Panc1 (cell line): ENCODE results near the gene FAM240A.

Experiments
- SIN3A ChIP-seq: IDR thresholded peaks from 2 replicates; pipeline ENCODE4 v1.6.1; 2012; ENCODE audit warnings: low read depth, mild to moderate bottlenecking, low read length, moderate library complexity, borderline replicate concordance; ENCODE audit not compliant: insufficient read depth
- TF ChIP-seq, protein P1 (sequence below): fragments of 450-650 bp; IDR thresholded peaks from 2 replicates; pipeline ENCODE4 v1.5.1; 2017; ENCODE audit warnings: mild to moderate bottlenecking
- TF ChIP-seq, protein P2 (sequence below), 2 experiments: IDR thresholded peaks; 2 replicates each; pipeline ENCODE4 v1.6.1; 2011 to 2012; ENCODE audit warnings: low read depth in 2 of 2, control low read depth in 1 of 2, low read length in 1 of 2, mild to moderate bottlenecking in 1 of 2, moderate library complexity in 1 of 2; ENCODE audit not compliant: insufficient read depth in 1 of 2

DNA sequence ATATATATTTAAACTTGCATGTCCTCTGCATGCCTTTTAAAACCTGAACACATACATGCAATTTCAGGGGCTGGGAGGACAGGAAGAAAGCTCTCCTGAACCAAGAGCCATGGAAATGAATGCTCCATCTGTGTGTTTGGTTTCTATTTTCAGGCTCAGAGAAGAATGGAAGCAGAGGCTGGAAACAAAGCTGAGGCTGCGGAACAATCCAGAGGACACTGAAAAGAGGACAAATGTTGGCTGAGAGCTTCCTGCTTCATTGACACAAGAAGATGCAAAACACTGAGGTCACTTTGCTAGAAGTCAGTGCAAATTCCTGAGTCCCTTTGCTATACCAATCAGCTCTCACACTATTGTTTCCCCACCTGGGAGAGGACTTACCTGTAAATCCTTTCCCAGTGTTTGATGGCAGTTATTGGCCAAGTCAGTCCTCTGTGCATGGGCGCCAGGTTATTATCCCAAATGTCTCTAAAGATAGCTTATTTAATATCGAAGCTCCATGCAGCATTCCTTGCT is 12.7 kb downstream of the FAM240A start:
- TF ChIP-seq, protein P1, sequence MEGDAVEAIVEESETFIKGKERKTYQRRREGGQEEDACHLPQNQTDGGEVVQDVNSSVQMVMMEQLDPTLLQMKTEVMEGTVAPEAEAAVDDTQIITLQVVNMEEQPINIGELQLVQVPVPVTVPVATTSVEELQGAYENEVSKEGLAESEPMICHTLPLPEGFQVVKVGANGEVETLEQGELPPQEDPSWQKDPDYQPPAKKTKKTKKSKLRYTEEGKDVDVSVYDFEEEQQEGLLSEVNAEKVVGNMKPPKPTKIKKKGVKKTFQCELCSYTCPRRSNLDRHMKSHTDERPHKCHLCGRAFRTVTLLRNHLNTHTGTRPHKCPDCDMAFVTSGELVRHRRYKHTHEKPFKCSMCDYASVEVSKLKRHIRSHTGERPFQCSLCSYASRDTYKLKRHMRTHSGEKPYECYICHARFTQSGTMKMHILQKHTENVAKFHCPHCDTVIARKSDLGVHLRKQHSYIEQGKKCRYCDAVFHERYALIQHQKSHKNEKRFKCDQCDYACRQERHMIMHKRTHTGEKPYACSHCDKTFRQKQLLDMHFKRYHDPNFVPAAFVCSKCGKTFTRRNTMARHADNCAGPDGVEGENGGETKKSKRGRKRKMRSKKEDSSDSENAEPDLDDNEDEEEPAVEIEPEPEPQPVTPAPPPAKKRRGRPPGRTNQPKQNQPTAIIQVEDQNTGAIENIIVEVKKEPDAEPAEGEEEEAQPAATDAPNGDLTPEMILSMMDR, result no peak
- TF ChIP-seq, protein P2, sequence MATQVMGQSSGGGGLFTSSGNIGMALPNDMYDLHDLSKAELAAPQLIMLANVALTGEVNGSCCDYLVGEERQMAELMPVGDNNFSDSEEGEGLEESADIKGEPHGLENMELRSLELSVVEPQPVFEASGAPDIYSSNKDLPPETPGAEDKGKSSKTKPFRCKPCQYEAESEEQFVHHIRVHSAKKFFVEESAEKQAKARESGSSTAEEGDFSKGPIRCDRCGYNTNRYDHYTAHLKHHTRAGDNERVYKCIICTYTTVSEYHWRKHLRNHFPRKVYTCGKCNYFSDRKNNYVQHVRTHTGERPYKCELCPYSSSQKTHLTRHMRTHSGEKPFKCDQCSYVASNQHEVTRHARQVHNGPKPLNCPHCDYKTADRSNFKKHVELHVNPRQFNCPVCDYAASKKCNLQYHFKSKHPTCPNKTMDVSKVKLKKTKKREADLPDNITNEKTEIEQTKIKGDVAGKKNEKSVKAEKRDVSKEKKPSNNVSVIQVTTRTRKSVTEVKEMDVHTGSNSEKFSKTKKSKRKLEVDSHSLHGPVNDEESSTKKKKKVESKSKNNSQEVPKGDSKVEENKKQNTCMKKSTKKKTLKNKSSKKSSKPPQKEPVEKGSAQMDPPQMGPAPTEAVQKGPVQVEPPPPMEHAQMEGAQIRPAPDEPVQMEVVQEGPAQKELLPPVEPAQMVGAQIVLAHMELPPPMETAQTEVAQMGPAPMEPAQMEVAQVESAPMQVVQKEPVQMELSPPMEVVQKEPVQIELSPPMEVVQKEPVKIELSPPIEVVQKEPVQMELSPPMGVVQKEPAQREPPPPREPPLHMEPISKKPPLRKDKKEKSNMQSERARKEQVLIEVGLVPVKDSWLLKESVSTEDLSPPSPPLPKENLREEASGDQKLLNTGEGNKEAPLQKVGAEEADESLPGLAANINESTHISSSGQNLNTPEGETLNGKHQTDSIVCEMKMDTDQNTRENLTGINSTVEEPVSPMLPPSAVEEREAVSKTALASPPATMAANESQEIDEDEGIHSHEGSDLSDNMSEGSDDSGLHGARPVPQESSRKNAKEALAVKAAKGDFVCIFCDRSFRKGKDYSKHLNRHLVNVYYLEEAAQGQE (IDR thresholded peaks at IDR 0.05; ENCODE audit: insufficient read depth in 1 of 2, low read depth in 2 of 2, low read length in 1 of 2), result no peak
- TF ChIP-seq SIN3A, result no peak
